Upper lobe of right lung (tissue), 1 donor: ENCODE results near the gene LRRC49. TPM values are rescaled to one million over a fixed set of nuclear protein-coding genes. Genes with fewer than 3 reads are reported as not detected.
"Not testable (repeated sequence)": the region's sequence is repeated elsewhere in the genome, so short reads cannot be mapped to it uniquely, and the experiment has no call there.

Source experiments
- ATAC-seq: fragments of 200-7000 bp; cut with Tn5 transposase; one replicate; pipeline ENCODE4 v1.9.1; 2020; ENCODE audit warnings: mild to moderate bottlenecking, moderate library complexity
- DNase-seq: peaks from one replicate; pipeline ENCODE4 v3.0.0-alpha.2; 2020
- H3K27ac ChIP-seq: fragments of 200-600 bp; one replicate; pipeline ENCODE4 v1.8.0; 2022
- H3K27me3 ChIP-seq: fragments of 200-600 bp; one replicate; pipeline ENCODE4 v1.8.0; 2022; ENCODE audit warnings: mild to moderate bottlenecking
- H3K36me3 ChIP-seq: fragments of 200-600 bp; one replicate; pipeline ENCODE4 v1.8.0; 2022
- H3K4me1 ChIP-seq: fragments of 200-600 bp; one replicate; pipeline ENCODE4 v1.8.0; 2022
- H3K4me3 ChIP-seq: fragments of 200-600 bp; one replicate; pipeline ENCODE4 v1.8.0; 2022; ENCODE audit warnings: mild to moderate bottlenecking
- H3K9me3 ChIP-seq: fragments of 200-600 bp; one replicate; pipeline ENCODE4 v1.8.0; 2022
- CTCF ChIP-seq: fragments of 200-600 bp; IDR thresholded peaks from one replicate; pipeline ENCODE4 v1.8.0; 2022; ENCODE audit warnings: antibody characterized with exemption
- intact Hi-C: fragments of 100-400 bp; cut with DNase I; formaldehyde crosslinking; loops from one replicate; pipeline ENCODE4 v1.11.0; 2022
- total RNA-seq: library from RNA; stranded (reverse); fragmentation: NEBNext Ultra II Directional; extraction: Animal tissue kit (Norgen Biotek cat#: 25700); gene quantifications from one replicate; pipeline ENCODE4 v1.2.1, GENCODE V29; 2021
- donor health status: DM: no; HTN: yes; CAD: no; lungs with severe emphysema.

Gene LRRC49
- total RNA-seq, 1 donor from 2014 or later, result 4.3 TPM

DNA sequence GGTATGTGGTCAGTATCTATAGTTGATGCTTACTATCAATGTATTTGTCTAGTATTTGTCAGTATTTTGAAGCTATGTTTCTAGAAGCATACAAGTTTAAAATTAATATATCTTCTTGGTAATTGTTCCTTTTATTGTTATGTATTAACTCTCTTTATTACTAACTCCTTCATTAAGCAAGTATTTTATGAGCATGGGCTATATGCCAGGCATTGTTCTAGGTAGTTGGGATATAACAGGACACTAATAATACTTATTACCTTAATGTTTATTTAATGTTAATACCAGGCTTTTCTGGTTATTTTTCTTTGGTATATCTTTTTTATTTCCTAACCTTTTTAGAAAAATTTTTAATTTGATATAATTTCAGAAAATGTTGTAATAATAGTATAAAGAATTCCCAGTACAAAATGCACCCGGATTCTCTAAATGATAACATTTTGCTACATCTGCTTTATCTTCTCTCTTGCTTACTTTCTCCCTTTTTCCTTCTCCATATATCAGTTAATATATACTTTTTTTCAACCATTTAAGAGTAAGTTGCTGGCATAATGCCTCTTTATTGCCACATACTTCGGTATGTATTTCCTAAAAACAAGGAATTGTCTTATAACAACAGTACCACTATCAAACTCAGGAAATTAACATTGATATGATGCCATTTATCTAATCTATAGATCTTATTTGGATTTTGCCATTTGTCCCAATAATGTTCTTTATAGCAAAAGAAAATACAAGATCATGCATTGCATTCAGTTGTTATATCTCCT, 30.9 kb downstream of the LRRC49 start:
- TF ChIP-seq CTCF, result no peak
- no peaks in the 10 kb centered on the region for H3K9me3 ChIP-seq
- no peaks in the 10 kb centered on the region for H3K36me3 ChIP-seq
- intact Hi-C loops, result no loop called here
- no peak overlapping the region for H3K27ac ChIP-seq
- DNase-seq (no peak), ATAC-seq (no peak)
- H3K4me1 ChIP-seq, result no peaks in the 10 kb centered on the region
- H3K4me3 ChIP-seq, result no peak overlapping the region
- H3K27me3 ChIP-seq, result no peaks in the 10 kb centered on the region

DNA sequence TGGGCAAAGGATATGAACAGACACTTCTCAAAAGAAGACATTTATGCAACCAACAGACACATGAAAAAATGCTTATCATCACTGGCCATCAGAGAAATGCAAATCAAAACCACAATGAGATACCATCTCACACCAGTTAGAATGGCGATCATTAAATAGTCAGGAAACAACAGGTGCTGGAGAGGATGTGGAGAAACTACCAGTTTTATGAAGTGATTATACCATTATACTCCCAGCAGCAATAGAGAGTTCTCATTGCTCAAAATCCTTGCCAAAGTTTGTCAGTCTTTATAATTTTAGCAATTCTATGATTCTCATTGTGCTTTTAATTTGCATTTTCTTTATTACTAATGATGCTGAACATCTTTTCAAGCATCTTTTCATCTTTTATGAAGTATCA, 34.3 kb downstream of the LRRC49 start:
- H3K4me1 ChIP-seq, intact Hi-C loops, DNase-seq, H3K27ac ChIP-seq, H3K27me3 ChIP-seq, H3K36me3 ChIP-seq, ATAC-seq, H3K4me3 ChIP-seq, H3K9me3 ChIP-seq: not testable (repeated sequence)

GRCh38 chr15:70931821-70932220, 39.2 kb downstream of the LRRC49 start:
- no peak for ATAC-seq
- H3K4me1 ChIP-seq, result no peaks in the 10 kb centered on the region
- no peaks in the 10 kb centered on the region for H3K9me3 ChIP-seq
- no peak for DNase-seq
- no peak overlapping the region for H3K4me3 ChIP-seq
- no peak for TF ChIP-seq CTCF
- H3K36me3 ChIP-seq, result no peaks in the 10 kb centered on the region
- intact Hi-C loops, result no loop called here
- H3K27ac ChIP-seq, result no peak overlapping the region
- H3K27me3 ChIP-seq, result no peaks in the 10 kb centered on the region

DNA sequence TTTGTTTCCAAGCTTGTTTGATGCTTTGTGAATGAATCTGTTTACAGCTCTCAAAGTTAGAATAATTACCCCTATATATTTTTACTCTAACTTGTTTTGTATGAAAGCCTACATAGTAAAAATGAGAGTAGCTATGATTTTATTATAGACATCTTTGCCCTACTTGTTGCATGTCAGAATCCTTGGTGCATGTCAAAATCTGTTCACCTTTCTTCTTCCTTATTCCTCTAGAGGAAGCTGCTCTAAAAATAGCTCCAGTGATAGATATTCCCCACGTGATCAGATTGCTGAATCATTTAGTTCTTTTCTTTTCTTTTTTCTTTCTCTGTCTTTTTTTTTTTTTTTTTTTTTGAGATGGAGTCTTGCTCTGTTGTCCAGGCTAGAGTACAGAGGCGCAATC, 39.8 kb downstream of the LRRC49 start:
- ATAC-seq (no peak), DNase-seq (no peak)
- Histone ChIP-seq H3K27ac (no peak overlapping the region), H3K4me3 (no peak overlapping the region), H3K27me3 (no peaks in the 10 kb centered on the region), H3K36me3 (no peaks in the 10 kb centered on the region), H3K9me3 (no peaks in the 10 kb centered on the region), H3K4me1 (no peaks in the 10 kb centered on the region)
- TF ChIP-seq CTCF, result no peak
- intact Hi-C loops, result no loop called here

DNA sequence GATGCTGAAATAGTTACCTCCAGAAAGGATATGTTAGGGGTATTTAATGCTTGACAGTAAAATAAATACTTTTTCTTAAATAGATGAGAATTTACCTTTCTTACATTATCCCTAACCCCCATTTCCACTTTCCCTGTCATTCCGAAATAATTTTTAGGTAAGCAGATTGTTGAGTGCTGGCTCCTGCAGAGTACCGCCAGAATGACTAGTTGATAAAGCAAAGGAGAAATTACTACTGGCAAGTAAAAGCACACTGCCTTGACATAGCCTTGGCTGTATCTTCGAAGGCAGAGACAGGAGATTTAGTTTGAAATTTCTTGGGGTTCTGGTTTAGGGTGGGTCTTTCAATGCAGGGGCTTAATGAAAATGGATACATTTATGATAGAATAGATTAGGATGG, 40.8 kb downstream of the LRRC49 start:
- ATAC-seq, result no peak
- no peaks in the 10 kb centered on the region for H3K4me1 ChIP-seq
- no peaks in the 10 kb centered on the region for H3K27me3 ChIP-seq
- H3K36me3 ChIP-seq, result no peaks in the 10 kb centered on the region
- intact Hi-C loops, result no loop called here
- DNase-seq, result no peak
- no peak overlapping the region for H3K4me3 ChIP-seq
- TF ChIP-seq CTCF, result no peak
- H3K27ac ChIP-seq, result no peak overlapping the region
- H3K9me3 ChIP-seq, result no peaks in the 10 kb centered on the region

DNA sequence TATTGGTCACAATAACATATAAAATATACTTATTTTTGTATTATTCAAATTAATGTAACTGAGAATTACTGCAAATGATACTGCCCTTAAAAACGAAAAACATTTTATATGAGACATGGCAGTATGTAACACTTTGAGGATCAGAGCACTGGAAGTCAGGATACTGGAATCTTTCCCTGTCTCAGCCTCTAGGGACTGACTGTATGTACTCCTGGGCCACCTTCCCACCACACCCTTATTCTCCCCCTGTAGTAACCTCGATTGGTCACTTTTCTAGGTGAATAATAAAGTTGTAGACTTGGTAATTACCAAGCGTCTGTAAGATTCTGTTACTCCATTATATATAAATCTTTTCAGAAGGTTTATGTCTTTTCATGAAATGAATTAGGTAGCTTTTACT, 43.0 kb downstream of the LRRC49 start:
- no peaks in the 10 kb centered on the region for H3K36me3 ChIP-seq
- no peak overlapping the region for H3K27ac ChIP-seq
- H3K9me3 ChIP-seq, result no peaks in the 10 kb centered on the region
- H3K27me3 ChIP-seq, result no peaks in the 10 kb centered on the region
- H3K4me1 ChIP-seq, result no peaks in the 10 kb centered on the region
- no peak for TF ChIP-seq CTCF
- intact Hi-C loops, result no loop called here
- ATAC-seq (no peak), DNase-seq (no peak)
- H3K4me3 ChIP-seq, result no peak overlapping the region
